ENCODE results near the gene IQGAP2.

GRCh38 chr5:76379316-76379715, 23.8 kb upstream of the IQGAP2 start:
- TF ChIP-seq CTCF (IDR thresholded peaks at IDR 0.05; ENCODE audit: low read depth, low read length, poor library complexity, severe bottlenecking) = no peak
- TF ChIP-seq EZH2phosphoT487 (IDR thresholded peaks at IDR 0.05; ENCODE audit: borderline replicate concordance, low read length) = no peak

Measured in DOHH2 (cell line).